Stimulated activated CD8-positive, alpha-beta memory T cell treated with anti-CD3 and anti-CD28 coated beads, Interleukin-15, amount 100 ng/mL, for 4 hours (primary cell): ENCODE measurements around the gene DDX41.

ENCODE experiments used
- DNase-seq, 2 donors: peaks; one replicate each; pipeline ENCODE4 v3.0.0-alpha.2; 2020; ENCODE audit warnings: low read depth in 2 of 2

Gene DDX41

GRCh38 chr5:177513500-177513899 is 3.3 kb downstream of the DDX41 start:
- no peak for DNase-seq

- DNase-seq: no peak
Measured at GRCh38 chr5:177512736-177513380, 3.9 kb downstream of the DDX41 start.

GRCh38 chr5:177511796-177512675 is 4.7 kb downstream of the DDX41 start:
- DNase-seq: no peak

- DNase-seq: no peak
Measured at GRCh38 chr5:177511181-177511580, 5.6 kb downstream of the DDX41 start.

- no peak for DNase-seq
Measured at GRCh38 chr5:177510567-177511053, 6.2 kb downstream of the DDX41 start.

GRCh38 chr5:177509991-177510566 is 6.7 kb downstream of the DDX41 start:
- DNase-seq: no peak

- no peak for DNase-seq
Measured at GRCh38 chr5:177509381-177509951, 7.3 kb downstream of the DDX41 start, which contains the start of gene DOK3. Gene DOK3, minus strand, starts transcription at chr5:177509826. Its CDS starts 286 bp downstream, at chr5:177509540.

- no peak for DNase-seq
Measured at GRCh38 chr5:177508837-177509236, 7.9 kb downstream of the DDX41 start.

GRCh38 chr5:177508221-177508611 is 8.5 kb downstream of the DDX41 start:
- DNase-seq: no peak

GRCh38 chr5:177507596-177508220 is 9.1 kb downstream of the DDX41 start:
- DNase-seq: no peak

- DNase-seq: no peak
Measured at GRCh38 chr5:177507165-177507564, 9.6 kb downstream of the DDX41 start.

- DNase-seq: no peak
Measured at GRCh38 chr5:177505075-177505474, 11.7 kb downstream of the DDX41 start.

GRCh38 chr5:177504086-177505056 is 12.4 kb downstream of the DDX41 start:
- DNase-seq: no peak

GRCh38 chr5:177503351-177504085 is 13.2 kb downstream of the DDX41 start:
- no peak for DNase-seq

GRCh38 chr5:177502886-177503285 is 13.9 kb downstream of the DDX41 start:
- DNase-seq: no peak

GRCh38 chr5:177501874-177502678 is 14.7 kb downstream of the DDX41 start:
- DNase-seq: no peak

- DNase-seq: peak; percentile 64 to 66
Measured at GRCh38 chr5:177500685-177501522, 15.9 kb downstream of the DDX41 start.

GRCh38 chr5:177499842-177500241 is 16.9 kb downstream of the DDX41 start:
- no peak for DNase-seq
